ENCODE measurements around the gene LKAAEAR1.

Gene LKAAEAR1

GRCh38 chr20:64065062-64065973 lies 18.9 kb downstream of the LKAAEAR1 start:
- DNase-seq = no peak

- DNase-seq = peak; percentile 47
Measured at GRCh38 chr20:64064145-64064698, 20.0 kb downstream of the LKAAEAR1 start.

- DNase-seq = no peak
Measured at GRCh38 chr20:64063389-64064144, 20.6 kb downstream of the LKAAEAR1 start.

- DNase-seq = peak; percentile 96
Measured at GRCh38 chr20:64062596-64063388, 21.4 kb downstream of the LKAAEAR1 start, which contains the start of gene TCEA2. TCEA2 (plus strand) TSS chr20:64063198; CDS start chr20:64063313, 115 bp downstream.

- DNase-seq = no peak
Measured at GRCh38 chr20:64062276-64062595, 22.0 kb downstream of the LKAAEAR1 start.

- DNase-seq = no peak
Measured at GRCh38 chr20:64058536-64058935, 25.7 kb downstream of the LKAAEAR1 start.

GRCh38 chr20:64057628-64058498 lies 26.3 kb downstream of the LKAAEAR1 start:
- peak; percentile 68 for DNase-seq

- no peak for DNase-seq
Measured at GRCh38 chr20:64056889-64057627, 27.1 kb downstream of the LKAAEAR1 start.

GRCh38 chr20:64056639-64056888 lies 27.6 kb downstream of the LKAAEAR1 start:
- DNase-seq = no peak

- DNase-seq = peak; percentile 73
Measured at GRCh38 chr20:64055893-64056638, 28.1 kb downstream of the LKAAEAR1 start.

GRCh38 chr20:64055396-64055892 lies 28.8 kb downstream of the LKAAEAR1 start:
- DNase-seq = no peak

GRCh38 chr20:64053841-64054661 lies 30.1 kb downstream of the LKAAEAR1 start:
- peak; percentile 71 for DNase-seq

- DNase-seq = no peak
Measured at GRCh38 chr20:64052987-64053840, 31.0 kb downstream of the LKAAEAR1 start.

- DNase-seq = no peak
Measured at GRCh38 chr20:64052326-64052722, 31.9 kb downstream of the LKAAEAR1 start.

- no peak for DNase-seq
Measured at GRCh38 chr20:64051561-64052325, 32.5 kb downstream of the LKAAEAR1 start.

- no peak for DNase-seq
Measured at GRCh38 chr20:64051033-64051452, 33.2 kb downstream of the LKAAEAR1 start.

Data from fibroblast of skin of scalp (primary cell).